Uterus (tissue), 2 donors: Measurements from ENCODE around the gene ADORA2A.

ENCODE experiments used
- CTCF ChIP-seq, 4 experiments: fragments of 200-600 bp in 2 of 4; fragments of 450-650 bp in 2 of 4; sonication (generic) in 2 of 4; IDR thresholded peaks; one replicate each; pipeline ENCODE4 v1.5.1; 2016 to 2019; ENCODE audit warnings: antibody characterized with exemption in 4 of 4, mild to moderate bottlenecking in 2 of 4, moderate library complexity in 1 of 4
- POLR2A ChIP-seq, 2 donors: fragments of 450-650 bp; IDR thresholded peaks; one replicate each; pipeline ENCODE4 v1.6.1; 2016; ENCODE audit warnings: antibody characterized with exemption in 2 of 2, mild to moderate bottlenecking in 1 of 2, moderate library complexity in 1 of 2

GRCh38 chr22:24430431-24431308 lies 3.3 kb downstream of the ADORA2A start:
- TF ChIP-seq CTCF (IDR thresholded peaks at IDR 0.05) (no peak), POLR2A (IDR thresholded peaks at IDR 0.05) (no peak)
